Embryonic facial prominence (tissue), 1 donor: Measurements from ENCODE around the gene HPS1.

ENCODE experiments used
- DNase-seq: peaks from one replicate; pipeline ENCODE4 v3.0.0-alpha.2; 2016; ENCODE audit errors: extremely low spot score

HPS1 gene

DNA sequence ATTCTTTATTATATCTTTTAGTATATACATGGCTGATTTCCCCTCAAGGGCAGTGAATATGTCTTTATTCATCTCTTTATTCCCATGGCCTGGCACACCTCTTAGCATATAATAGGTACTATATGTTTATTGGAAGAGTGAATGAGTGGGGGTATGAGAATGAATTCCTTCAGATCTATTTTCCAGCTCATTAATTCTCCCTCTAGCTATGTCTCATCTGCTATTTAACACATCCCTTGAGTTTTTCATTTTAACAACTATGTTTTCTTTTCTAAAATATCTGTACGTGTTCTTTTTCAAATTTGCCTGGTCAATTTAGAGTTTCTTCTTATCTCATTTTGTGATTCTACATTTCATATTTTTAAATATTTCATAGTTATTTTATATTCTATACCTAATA lies 14.4 kb downstream of the HPS1 start:
- no peak for DNase-seq

DNA sequence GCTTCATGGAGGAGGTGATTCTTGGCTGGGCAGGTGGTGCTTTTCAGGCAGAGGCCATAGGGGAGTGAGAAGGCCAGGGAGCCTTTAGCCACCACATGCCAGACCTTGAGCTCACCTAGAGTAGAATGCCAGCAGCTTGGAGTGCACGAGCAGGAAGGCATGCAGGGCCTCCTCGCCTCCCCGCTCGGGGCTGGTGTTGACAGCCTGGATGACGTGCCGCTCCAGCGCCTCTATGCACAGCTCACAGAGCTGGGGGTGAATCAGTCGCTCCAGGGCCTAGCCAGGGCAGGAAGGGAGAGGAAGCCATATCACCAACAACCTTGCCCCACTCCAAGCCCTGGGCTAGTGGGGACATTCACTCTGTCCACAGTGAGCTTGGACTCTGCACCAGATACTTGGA lies 15.7 kb downstream of the HPS1 start:
- DNase-seq: no peak

DNA sequence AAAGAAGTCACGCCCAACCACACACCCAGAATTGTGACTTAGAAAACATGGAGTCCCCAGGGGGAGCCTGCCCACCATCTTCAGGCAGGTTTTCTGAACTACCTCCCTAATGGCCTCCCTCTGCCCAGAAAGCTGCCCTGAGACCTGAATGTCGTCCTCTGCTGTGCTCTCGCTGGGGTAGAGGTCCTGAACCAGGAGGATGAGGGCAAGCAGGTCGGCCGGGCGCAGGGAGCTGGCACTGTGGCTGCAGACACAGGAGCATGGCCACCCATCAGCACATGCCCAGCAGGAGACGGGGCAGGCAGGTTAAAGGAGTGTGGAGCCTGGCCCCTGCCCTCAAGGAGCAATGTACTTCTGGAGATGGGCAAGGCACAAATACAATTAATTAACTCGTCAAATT lies 16.3 kb downstream of the HPS1 start:
- no peak for DNase-seq

DNA sequence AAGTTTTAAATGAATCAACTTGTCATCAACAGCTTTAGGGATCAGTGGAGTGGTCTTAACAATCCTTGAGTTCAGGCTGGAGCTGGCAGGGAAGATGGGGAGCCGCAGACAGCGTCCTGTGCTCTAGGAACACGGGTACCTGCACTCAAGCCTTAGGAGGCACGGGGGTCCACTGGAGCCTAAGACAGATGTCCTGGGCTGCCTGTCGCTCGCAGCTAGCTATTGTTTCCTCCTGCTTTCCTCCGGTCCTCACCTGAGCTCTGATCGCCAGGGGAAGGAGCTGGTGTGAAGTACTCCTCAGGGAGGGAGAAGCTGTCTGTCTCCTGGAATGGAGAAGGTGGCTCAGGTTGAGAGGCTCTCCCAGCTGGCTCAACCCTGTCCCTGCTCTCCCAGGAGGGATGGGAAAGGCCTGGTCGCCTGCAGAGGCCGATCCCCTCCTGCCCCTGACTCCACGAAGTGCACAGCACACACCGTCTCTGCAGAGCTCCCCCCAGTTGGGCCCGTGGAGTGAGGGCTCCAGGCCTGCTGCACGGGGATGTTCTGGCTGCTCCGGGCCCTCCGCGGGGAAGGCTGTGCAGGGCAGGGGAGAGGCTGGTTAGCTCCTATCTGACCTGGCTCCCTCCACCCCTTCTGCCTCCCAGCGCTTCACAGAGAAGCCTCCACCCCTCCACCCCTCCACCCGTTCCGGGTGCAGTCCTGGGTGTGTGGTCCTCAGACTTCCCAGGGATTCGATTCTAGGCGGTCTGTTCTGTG lies 17.2 kb downstream of the HPS1 start:
- DNase-seq: no peak

DNA sequence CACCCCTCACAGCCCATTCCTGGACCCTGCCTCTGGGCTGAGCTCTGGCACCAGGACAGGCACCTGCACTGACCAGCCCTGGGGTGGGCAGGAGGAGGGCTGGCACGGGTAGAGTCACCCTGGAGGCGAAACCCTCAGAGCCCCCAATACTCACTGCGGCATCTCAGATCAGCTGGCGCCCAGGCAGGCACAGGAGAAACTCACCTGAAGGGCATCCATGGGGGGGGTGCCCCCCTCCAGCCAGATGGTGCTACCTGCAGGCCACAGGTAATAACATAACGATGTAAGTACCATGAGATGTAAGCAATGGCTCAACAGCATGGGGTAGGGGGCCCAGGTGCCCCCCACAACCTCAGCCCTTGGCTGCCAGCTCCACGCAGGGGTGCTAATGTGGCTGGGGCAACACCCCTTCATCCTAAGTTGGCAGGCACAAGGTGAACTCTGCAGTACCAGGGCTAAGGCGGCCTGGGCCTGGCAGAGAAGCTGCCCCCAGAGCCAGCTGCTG lies 19.7 kb downstream of the HPS1 start:
- no peak for DNase-seq

DNA sequence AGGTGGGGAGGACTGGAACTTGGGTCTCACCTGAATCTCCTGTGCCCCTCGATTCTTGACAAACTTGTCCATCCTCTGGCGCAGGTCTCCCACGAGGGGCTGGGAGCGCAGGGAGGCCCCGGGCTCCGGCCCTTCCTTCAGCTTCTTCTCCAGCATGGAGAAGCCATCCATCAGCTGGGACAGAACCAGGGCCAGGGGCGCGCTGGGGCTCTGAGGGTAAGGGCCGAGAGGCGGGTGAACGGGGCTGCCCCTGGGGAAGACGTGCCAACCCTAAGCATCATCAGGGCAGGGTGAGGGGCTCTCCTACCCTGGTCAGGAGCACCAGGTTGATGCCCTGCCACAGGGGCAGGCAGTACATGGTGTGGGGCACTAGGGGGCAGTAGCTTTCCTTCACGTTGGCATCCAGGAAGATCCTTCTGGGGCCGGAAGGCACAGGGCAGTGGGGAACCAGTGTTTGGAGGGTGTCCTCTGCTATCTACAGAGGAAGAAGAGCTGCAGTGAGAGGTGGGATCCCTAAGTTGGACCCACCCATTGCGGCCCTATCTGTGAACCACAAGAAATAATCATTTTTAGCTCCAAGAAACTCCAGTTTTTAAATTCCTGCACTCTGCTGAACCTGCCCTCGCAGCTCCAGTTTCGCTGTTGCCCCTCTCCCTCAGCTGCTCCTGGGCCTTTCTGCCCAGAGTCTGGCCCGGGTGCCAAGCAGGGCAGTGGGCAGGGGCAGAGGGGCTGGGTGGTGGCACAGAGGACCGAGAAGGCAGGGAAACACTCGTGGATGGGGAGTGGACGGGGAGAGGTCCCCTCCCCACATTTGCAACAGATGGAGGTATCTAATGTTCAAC lies 21.0 kb downstream of the HPS1 start:
- no peak for DNase-seq

DNA sequence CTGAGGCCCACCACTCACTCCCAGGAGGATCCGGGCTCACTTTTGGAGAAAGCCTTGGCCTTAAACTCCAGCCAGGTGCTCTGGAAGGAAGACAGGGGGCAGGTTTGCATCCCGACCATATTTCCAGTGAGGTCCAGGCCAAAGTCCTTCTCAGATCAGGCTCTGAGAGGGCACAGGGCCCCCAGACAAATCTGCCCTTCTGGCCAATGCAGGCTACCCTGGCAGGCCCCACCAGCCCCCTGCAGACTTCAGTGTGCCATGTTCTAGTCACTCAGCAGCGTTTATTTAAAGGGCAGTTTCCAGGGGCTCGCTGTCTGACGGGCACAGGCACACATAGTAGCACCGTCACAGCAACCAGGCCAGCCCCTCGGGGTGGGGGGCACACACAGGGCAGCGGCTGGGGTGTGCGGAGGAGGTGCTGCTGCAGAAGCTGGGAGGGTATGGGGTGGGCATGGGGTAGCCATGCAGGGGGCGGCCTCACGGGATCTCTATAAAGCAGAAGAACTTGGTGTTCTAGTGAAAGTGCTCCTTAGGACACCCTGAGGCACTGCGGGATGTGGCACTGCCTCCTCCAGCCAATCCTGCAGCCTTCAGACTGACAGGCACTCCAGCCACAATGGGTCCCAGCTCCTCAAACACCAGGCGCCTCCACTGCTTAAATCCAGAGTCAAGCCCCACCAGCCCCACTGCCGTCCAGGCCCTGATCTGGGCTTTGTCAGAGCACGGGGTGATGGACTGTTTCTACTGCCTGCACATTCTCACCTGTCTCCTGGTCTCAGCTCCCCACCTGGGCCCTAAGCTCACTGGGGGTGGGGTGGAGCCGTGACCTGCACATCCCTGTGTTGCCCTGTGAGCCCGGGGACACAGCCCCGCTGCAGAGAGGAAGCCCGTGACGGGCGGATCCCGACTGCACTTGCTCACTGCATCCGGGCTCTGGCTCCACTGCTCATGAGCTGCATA lies 22.2 kb downstream of the HPS1 start:
- DNase-seq: no peak

DNA sequence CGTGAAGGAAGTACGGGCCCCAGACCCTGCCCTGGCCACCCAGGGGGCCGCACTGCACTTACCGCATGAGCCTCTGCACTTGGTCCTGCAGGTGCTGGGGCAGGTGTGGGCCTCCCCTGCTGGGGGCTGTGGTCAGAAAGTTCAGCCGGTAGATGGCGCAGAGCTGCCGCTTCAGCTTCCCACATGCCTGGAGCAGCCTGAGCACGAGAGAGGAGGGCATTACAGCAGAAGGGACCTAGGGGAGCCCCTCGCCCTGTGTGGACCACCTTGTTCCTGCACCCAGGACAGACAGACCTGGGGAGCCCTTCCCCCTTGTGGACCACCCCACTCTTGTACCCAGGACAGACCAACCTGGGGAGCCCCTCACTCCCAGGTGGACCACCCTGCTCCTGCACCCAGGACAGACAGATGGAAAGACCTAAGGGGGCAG lies 23.0 kb downstream of the HPS1 start:
- no peak for DNase-seq

DNA sequence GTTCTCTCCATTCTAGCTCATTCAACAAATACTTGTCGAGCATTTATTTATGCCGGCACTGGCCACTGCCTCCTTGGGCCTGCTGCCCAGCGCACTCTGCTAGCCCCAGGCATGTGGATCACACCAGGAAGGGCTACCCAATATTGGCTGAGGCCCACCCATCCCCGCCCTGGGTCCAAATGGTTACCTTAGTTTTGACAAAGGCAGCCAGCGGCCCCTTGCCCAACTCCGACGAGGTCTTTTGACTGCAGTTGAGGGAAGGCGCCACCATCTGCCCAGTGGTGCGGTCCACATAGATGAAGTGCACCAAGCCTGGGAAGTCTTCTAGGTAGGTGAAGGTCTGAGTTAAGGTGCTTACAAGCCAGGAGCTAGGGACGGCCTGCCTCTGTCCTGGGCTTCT lies 24.6 kb downstream of the HPS1 start:
- DNase-seq: no peak

DNA sequence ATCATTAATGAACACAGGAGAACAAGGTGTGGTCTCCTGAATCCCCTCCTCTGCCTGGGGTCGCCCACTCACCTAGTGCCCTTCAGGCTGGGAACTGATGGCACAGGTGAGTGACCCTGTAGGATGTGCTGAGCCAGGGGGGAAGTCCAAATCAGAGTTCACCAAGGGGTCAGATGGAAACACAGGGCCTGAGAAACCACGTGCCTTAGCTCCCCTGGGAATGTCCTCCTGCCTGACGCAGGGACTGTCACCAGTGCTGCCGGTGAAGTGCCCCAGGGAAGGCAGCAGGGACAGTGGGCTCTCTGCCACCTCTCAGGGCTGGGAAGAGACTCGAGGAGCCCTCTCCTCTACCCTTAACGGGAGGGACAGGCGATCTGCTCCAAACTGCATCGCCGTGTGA lies 25.9 kb downstream of the HPS1 start:
- no peak for DNase-seq

DNA sequence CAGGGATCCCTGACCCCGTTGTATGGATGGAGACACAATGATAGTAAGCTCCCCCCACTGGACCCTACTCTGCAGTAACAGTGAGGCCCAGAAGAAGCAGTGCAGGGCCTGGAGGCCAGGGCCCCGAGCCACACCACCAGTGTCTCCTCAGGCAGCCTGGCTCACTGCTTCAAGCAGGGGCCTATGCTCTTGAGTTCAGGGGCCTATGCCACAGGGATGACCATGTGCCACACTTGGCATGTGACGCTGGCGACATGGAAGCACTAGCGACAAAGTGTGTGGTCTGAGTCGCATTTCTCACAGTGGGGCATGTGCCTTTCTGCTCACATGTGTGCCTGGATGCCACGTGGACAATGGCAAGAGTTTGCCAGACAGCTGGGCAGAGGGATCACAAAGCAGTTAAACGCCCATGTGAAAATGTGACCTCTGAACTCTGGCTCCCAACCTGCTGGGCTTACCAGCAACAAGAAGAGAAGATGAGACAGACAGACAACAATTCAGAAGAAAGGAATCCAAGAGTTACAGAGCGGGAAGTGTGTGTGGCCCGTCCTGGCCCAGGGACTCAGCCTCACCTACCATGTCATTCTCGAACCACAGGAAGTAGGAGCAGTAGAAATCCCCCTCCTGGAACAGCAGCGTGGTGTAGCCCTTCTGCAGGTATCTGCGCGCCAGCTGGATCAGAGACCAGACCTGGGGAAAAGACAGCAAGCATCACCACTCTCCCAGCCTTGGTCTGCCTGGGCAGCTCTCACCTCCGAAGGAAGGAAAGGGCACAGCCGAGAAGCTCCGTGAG lies 27.1 kb downstream of the HPS1 start:
- no peak for DNase-seq

DNA sequence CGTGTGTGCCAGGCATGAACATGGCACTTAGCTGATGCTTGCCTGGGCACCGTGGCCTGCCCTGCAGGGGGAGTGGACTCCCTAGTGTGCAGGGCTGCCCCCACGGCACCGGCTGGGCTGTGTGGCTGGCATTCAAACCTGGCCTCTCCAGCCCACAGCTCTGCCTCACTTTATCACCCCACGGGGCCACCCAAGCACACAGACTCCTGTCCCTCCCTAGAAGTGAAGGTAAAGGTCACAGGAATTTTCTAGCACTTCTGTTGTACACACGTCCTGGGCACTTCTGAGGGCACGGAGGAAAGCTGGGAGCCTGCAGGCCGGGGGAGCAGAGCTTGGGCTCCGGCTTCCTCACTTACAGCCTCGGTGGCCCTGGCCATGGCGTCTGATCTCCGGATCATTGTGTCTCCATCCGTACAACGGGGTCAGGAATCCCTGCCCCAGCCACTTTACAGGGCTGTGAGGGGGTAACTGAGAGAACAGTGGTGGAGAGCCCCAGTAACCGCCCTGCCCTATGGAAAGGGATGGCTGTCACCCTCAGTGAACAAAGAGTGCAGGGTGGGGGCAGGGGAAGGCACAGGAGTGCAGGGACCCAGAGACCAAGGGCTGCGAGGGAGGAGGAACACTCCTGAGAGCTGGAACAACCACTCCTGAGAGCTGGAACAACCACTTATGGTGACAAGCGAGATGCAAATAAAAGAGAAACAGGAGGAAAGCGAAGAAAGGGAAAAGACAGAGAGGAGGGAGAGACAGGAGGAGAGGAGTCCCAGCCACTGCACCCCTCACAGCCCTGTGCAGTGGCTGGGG lies 27.9 kb downstream of the HPS1 start:
- DNase-seq: no peak

DNA sequence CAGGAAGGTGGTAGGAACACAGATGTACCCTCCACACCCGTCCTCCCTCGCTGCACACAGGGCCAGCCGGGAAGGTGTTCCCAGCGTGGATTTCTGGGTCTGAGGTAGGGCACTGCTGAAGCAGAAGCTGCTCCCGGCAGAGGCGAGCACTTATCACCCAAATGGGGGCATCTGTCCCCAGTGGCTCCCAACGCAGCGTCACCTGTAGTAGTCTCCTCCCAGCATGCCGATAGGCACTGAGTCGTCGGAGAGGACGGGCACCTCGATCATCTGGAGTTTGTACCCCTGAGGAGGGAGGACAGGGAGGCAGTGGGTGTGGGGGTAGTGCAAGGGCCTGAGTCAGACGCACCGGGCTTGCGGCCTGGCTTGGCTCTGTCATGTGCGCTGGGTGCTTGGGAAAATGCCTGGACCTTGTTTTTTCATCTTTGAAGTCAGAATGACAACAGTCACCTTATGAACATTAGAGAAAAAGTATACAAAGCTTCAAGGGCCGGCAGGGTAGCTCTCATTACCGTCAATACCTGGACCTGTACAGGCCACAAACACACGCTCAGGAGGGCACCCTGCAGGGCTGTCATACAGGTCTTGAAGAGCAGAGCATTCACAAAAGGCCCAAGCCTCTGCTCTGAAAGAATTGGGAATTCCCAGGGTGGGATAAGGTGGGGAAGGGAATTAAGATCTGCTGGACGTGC lies 28.6 kb downstream of the HPS1 start:
- no peak for DNase-seq

DNA sequence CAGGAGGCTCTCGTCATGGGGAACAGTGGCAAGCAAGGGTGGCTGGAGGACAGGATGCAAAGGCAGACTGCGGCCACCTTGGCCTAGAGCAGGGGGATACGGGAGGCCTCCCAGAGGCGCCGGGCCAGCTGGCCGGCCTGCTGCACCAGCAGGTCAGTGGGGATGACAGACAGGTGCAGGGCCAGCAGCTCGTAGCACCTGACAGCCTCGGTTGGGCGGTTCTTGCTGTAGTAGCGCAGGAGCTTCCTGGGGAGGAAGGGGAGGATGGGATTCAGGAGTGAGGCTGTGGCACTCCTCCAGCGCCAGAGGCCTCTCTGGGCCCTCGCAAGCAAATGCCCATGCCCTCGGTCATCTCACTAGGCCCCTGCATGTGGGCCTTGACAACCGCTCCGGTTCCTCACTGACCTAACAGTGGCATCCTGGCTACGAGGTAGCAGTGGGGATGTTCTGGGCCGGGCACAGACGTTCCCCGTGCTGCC lies 29.2 kb downstream of the HPS1 start:
- DNase-seq: no peak

DNA sequence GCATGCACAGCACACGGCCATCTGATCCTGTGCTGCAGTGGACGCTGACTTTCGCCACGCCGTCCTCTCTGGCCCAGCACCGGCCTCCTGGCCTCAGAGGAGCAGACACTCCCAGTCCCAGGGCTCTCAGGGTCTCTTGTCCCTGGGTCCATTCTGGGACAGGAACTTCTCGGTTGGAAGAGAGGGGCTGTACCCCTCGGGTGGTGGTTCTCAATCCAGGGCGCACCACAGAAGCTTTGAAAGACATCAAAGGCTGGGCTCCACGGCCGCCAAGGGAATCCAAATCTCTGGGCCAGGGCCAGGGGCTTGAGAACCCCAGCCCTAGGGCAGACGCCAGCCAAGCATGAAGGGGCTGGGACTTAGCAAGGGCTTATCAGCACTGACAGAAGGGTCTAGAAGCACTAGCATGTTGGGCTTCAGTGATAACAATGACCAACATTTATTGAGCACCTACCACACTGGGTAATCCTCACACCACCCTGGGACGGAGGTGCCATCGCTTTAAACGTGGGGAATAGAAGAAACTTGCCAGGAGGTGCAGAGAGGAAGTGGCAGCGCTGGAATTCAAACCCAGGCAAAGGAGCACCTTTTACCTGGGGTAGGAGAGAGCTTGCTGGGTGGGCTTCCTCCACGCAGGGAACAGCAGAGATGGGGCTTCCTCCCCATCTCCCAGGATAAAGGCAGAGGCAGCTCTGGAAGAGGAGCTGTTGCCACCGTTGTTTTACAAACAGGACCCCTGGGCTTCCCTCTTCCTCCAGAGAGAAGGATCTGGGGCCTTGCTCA lies 29.9 kb downstream of the HPS1 start:
- DNase-seq: no peak

DNA sequence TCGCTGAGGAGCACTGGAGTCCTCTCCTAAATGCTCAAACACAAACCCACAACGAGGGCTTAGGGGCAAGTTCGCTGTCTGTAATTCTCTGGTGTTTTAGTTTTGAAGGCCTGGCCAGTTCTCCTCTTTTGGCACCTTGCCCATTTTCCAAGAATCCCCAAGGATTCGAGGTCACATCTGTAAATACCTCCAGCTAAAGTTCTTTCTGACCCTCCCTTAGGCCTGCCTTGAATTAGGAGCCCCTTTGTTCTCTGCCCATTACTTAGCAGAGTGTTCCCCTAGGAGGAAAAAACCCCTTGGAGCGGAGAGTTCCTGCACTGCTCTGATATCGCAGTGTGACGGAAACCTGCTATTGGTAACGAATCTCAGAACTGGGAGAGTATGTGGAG lies 31.0 kb downstream of the HPS1 start:
- no peak for DNase-seq

DNA sequence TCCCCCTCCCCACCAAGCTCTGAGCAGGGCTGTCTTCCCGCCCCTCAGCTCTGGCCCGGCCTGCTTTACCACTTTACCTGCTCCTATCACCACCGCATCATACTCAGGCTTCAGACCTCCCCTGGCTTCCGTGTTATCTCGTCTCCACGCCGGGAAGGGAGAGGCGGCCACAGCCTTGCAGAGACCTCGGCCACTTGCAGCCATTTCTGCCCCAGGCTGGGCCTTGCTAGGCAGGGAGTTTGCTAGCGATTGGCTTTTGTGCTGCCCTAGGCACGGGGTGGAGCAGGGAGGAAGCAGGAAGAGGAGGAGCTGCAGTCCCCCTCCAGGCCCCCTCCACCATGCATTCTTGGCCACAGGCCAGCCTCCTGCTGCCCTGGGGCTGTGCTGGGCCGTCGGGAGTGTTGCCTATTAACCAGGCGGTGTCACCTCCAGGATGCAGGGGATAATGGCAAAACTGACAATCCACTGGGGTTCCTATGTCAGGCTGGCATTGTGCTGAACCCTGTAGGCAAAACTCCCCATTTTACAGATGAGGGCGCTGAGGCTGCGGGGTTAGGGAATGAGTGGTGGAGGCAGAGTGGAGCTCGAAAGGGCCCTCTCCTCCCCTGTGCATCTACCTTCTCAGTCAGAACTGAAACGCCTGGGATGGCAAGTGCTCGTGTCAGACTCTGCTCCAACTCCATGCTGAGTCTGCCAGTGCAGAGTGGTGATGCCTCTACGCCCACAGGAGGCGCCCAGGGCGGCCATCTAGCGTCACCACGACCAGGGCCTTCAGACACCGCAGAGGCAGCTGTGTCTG lies 31.6 kb downstream of the HPS1 start, which contains the start of gene PYROXD2:
Gene PYROXD2 (minus strand): TSS at position 251 of the 799 bp plus-strand sequence. CDS start 47 bp downstream, at position 204.
- DNase-seq: peak; percentile 73

DNA sequence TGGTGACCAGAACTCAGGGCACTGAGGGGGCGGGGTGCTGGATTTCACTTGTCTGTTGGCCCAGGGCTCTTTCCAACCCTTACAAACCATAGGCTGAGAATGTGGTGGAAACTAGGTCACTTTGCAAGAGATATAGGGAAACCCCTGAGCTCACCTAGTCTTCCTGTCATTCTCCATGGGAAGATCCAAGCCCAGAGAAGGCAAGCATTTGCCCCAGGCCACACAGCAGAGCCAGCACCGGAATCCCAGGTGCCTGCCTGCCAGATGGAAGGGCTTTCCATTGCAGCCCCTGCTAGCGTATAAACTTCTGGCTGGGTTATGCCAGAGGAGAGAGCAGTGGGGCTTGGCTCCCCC lies 32.2 kb downstream of the HPS1 start:
- peak; percentile 6 for DNase-seq
